Glomerular visceral epithelial cell (primary cell): ENCODE measurements around the gene PLEKHJ1.

ENCODE experiments used
- DNase-seq: peaks from one replicate; pipeline ENCODE4 v3.0.0-alpha.2; 2016; ENCODE audit errors: extremely low spot score

PLEKHJ1 gene

DNA sequence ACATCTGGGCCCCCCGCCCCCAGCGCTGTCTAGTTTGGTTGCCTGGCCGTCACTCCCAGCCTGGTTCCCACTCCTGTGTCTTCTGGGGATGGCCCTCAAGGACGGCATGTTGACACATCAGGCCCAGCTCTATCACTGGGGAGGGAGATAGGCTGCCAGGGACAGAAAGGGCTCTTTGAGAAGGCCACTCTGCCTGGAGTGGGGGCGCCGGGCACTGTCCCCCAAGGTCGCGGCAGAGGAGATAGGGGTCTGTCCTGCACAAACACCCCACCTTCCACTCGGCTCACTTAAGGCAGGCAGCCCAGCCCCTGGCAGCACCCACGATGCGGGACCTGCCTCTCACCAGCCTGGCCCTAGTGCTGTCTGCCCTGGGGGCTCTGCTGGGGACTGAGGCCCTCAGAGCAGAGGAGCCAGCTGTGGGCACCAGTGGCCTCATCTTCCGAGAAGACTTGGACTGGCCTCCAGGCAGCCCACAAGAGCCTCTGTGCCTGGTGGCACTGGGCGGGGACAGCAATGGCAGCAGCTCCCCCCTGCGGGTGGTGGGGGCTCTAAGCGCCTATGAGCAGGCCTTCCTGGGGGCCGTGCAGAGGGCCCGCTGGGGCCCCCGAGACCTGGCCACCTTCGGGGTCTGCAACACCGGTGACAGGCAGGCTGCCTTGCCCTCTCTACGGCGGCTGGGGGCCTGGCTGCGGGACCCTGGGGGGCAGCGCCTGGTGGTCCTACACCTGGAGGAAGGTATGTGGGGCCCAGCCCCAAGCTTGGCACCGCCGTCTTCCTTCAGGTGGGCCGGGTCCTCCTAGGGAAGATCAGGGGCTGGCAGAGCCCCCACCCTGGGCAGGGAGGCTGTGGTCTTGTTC lies 13.1 kb upstream of the PLEKHJ1 start, which contains the start of gene AMH:
AMH (plus strand) TSS at position 314 of the 857 bp plus-strand sequence; CDS start at position 324, 10 bp downstream.
- DNase-seq: no peak

DNA sequence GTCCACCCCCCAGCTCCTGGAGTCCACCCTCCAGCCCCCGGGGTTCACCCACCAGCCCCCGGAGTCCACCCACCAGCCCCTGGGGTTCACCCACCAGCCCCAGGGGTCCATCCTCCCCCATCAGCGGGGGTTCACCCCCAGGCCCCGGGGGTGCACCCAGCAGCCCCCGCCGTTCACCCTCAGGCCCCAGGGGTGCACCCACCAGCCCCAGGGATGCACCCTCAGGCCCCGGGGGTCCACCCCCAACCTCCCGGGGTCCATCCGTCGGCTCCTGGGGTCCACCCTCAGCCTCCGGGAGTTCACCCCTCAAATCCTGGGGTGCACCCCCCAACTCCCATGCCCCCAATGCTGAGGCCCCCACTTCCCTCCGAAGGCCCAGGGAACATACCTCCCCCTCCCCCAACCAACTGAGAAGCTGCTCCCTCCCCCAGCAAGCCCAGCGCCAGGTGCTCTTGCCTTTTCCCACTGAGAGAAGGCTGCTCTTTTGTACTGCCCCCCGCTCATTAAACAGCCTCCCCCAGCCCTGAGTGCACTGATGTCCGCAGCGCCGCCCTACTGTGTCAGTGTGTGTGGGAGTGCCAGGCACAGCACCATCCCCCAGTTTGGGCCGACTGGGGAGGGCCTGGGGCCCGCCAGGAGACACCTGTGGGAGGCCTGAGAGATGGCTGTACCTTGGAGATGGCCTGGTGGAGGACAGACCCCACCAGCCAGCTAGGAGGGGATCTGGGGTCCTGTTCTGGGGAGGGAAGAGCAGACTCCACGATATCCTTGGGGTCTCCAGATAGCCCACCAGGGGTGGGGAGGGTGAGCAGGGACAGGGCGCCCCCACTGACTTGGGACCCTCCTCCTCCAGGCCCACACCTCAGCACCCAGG lies 12.2 kb upstream of the PLEKHJ1 start:
- DNase-seq: no peak

DNA sequence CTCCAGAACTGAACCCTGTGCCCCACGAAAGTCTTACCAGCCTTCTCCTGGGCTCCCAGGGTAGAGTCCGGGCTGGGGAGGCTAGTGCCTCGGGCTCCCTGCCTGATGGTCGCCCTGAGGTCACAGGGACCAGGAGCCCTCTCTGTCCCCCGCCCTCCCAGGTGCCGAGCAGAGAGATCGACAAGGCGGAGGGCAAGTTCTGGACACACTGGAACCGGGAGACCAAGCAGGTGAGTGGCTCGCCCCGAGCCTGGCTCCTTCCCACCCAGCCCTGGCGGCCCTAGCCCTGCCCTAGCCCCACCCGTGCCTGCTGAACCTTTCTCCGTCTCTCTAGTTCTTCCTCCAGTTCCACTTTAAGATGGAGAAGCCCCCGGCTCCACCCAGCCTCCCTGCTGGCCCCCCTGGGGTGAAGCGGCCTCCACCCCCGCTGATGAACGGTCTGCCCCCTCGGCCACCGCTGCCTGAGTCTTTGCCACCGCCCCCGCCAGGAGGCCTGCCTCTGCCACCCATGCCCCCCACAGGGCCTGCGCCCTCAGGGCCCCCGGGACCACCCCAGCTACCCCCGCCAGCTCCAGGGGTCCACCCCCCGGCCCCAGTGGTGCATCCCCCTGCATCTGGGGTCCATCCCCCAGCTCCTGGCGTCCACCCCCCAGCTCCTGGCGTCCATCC lies 11.4 kb upstream of the PLEKHJ1 start:
- no peak for DNase-seq

DNA sequence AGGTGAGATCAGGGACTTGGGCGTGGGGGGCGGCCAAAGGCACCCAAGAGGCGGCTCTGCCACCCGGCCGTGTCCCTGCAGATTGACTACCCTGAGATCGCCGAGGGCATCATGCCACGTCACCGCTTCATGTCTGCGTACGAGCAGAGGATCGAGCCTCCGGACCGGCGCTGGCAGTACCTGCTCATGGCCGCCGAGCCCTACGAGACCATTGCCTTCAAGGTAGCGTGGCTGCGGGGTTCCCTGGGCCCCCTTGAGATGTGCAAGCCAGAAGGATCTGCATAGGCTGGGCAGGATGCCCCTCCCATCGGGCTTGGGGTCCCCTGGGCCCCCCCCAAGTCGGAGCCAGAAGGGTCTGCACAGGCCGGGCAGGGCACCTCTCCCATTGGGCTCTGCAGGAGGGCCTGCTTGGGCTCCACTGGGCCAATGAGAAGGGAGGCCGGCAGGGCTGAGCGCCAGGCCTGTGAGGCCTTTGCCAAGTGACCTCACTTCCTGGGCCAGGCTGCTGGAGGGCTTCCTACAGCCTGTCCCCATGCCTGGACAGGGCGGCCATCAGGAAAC lies 10.8 kb upstream of the PLEKHJ1 start:
- peak; percentile 52 for DNase-seq

DNA sequence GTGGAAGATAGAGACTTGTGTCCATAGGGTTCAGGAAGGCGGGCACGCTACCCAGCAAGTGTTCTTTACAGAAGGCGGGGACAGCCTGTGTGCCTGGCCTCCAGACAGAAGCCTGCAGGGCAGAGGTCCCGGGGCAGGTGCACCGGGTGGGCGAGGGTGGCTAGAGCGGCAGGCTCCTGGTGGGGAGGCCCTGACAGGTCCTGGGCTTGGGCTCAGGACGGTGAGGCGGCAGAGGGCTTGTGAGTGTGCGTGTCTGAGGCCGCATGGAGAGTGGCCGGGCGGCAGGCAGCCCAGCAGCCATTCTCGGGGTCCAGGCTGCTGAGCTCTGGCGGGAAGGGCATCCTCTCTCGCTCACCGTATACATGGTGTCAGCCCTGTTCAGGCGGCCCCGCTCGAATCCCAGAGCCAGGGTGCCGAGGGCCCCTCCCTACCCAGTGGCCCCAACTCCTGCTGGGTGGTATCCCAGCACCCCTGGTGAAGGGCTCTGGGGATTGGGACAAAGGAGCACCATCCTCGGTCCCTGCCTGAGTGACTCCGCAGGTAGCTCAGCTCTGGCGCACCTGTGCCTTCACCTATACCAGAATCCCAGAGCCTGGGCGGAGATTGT lies 10.0 kb upstream of the PLEKHJ1 start:
- no peak for DNase-seq

DNA sequence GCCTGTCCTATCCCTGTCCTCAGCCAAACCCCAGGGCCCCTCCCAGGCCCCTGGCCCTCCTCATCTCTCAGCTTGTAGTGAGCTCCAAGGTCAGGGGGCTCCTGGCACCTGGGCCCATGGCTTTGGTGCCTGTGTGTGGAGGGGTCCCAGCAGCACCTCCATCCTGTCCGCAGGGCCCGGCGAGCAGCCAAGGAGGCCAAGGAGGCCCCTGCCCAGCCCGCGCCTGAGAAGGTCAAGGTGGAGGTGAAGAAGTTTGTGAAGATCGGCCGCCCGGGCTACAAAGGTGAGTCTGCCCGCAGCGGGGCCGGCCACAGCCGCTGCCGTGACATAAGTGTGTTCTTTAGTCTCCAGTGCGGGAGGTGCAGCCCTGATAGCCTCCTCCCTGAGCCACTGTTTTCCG lies 9.1 kb upstream of the PLEKHJ1 start:
- no peak for DNase-seq

DNA sequence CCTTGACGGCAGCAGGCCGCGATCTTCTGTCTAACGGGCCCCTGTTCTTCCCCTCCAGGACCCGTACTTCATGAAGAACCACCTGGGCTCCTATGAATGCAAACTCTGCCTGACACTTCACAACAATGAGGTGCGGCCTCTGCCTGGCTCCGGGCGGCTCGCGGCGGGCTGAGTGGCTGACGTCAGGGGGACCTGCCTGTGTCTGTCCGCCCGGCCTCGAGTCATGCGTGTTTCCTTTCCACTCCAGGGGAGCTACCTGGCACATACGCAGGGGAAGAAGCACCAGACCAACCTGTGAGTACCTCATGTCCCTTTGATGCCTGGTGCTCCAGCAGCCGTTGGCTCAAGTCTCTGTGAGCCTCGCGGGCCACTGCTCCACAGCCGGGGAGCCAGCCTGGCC lies 8.4 kb upstream of the PLEKHJ1 start:
- DNase-seq: no peak

DNA sequence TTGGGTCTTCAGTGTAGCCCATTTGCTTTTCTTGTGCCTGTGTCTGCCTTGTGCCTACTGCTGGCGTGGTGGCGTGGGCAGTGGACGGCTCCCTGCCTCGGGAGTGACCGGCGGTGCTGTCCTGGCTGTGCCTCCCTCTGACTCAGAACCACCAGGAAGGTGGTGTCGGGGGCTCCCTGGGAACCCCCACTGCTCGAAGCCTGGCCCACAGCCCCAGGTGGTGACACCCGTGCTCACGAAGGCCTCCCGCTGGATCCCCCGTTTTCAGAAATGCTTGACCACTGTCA lies 7.9 kb upstream of the PLEKHJ1 start:
- no peak for DNase-seq

DNA sequence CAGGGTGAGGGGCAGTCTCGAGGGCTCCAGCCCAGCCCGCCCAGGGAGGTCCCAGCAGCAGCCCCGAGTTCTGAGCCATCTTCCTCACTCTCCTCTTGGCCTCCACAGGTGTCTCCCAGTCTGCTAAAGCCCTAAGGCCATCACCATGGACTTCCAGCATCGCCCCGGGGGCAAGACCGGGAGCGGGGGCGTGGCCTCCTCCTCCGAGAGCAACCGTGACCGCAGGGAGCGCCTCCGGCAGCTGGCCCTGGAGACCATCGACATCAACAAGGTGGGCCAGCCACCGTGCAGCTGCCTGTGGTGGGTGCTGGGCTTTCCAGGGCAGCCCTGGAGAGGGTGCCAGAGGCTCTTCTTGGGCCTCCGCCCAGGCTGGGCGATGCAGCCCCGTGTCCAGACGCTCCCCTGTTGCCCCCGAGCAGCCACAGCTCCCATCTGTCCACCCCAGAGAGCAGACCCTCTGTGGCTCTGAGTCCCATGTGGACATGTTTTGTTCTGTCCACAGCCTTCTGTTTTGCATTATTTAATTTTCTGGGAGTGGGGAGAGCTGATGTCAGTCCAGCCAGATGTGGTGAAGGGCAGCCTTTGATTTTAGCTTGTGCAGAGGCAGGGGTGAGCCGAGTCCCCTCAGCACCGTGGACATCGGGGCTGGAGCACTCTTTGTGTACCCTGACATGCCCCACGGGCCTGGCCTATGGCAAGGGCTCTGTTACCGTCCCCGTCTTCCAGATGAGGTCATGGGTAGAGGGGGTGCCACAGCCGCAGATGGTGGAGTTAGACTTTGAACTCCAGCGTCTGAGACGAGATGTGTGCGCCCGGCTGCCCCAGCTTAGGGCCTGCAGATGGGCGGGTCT lies 7.4 kb upstream of the PLEKHJ1 start:
- DNase-seq: no peak

DNA sequence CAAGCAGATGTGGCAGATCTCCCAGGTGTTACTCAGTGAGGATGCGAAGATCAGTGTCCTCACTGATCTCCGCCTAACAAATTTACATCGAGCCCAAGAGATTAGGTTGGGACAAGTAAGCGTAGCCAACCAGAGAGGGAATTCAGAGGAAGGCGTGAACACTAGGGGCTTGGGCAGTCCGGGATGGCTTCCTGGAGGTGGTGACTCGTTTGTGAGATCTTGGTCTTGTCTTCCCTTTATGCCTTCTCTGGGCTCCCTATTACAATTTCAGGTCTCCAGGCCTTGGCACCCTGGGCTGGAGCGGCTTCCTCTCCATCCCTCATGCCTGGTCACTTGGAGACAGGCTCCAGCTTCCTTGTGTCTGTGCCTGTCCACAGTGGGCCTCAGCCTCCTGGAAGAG lies 6.7 kb upstream of the PLEKHJ1 start:
- DNase-seq: no peak

DNA sequence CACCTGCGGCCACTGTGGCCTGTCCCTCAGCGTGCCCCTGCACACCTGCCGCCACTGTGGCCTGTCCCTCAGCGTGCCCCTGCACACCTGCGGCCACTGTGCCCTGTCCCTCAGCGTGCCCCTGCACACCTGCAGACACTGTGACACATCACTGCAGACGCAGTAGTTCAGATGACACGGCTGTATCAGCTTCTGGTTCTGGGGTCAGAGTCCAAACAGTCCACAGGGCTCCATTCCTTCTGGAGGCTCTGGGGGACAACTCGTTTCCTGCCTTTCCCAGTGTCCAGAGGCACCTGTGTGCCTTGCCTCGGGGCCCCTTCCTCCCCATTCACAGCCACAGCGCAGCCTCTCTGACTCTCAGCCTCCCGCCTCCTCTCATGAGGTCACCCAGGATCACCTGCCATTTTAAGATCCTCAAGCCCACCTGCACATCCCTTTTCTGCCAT lies 6.0 kb upstream of the PLEKHJ1 start:
- no peak for DNase-seq

DNA sequence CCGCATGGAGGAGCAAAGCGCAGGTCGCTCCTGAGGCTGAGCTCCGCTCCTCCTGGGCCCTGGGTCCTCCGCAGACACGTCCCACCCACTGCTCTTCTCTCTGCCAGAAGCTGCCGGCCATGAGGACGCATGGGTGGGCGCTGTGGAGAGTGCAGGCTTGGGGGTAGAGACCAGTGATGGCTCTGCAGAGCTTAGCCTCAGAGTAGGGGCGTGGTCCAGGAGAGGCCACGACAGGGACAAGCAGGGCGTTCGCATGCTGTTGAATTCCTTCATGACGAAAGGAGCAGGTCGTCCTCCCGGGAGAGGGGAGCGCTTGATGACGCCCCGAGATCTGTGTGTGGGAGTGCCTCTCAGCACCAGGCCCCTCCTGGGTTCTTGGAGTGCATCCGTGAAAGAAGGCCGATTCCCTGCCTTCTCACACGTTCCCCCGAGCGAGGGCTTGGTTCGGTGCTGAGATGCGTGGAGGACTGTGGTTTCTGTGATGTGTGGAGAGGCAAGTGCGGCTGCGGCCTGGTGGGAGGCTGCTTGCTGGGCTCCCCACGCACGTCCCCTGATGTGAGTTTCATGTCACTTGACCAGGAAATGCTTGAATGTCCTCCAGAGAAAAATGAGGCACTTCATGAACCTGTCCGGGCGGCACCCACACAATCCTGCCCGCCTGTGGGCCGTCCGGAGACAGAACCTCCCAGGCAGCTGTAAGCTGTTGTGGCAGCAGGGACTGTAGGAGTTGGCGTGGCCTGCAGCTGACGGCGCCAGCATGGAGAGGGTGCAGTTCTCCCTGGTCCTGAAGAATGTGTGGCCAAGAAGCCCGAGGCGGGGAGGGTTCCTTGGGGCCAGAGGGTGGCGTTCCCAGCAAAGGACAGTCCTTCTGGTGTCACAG lies 5.0 kb upstream of the PLEKHJ1 start:
- DNase-seq: no peak

DNA sequence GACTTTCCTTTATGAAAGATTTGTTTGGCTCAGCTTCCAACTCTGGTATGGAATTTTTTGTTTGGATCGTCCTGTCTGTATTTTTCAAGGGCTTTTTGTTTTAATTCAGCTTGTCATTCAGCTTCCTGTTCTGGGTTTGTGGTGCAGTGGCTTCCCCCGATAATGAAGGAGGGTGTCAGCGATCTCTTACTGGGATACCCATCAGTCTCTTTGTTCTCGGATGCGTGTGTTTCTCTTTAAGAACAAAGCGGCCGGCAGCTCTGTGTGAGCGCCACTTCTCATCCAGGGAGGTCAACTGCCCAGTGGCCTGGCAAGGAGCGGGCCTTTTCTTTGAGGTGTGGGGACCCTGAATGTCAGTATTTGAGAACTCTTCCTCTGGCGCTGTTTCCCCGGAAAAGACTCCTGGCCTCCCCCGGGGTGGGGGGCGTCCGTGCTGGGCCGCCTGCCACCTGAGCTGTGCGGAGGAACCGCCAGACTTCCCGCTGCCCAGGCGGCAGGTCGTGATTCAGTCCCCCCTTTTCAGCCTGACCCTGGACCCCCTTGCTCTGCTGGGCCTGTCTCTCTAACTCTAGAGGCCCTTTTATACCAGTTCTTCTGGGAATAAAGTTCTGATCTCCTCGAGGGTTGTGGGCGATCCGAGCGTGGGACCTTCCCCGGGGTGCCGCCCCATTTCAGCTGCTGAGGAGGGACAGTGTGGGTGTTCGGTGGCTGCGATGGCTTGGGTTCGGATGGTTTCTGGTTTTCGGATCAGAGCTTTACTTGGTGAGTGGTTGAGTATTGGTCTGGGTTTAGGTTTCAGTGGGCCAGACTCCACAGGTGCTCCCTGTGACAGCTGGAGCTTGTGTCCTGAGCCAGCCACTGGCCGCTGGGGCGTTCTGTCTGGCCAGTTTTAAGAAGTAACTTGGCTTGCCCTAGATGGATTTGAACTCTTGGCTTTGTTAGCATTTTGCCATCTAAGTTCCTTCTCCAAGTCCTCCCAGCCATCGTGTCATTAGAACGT lies 3.9 kb upstream of the PLEKHJ1 start:
- DNase-seq: peak; percentile 57

DNA sequence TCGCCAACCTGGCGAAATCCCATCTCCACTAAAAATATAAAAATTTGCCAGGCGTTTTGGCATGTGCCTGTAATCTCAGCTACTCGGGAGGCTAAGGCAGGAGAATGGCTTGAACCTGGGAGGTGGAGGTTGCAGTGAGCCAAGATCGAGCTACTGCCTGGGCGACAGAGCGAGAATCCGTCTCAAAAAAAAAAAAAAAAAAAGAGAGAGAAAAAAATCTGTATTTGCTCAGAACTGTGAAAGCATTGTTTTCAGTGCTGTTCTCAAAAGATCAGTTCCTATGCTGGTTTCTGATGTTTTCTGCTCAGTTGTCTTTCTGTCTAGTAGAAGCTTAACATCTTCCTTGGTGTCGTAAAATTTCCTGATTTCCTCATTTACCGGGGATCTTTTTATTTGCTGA lies 3.0 kb upstream of the PLEKHJ1 start:
- no peak for DNase-seq

DNA sequence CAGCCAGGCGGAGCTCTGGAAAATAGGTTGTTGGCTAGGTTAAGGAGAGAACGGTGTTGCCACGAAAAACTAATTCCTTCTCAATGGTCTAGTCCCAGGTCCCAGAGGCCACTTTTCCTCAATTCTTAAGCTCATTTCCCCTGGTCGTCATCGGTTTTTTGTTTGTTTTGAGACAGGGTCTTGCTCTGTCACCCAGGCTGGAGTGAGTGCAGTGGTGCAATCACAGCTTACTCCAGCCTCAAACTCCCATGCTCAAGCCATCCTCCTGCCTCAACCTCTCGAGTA lies 1.7 kb upstream of the PLEKHJ1 start:
- no peak for DNase-seq

DNA sequence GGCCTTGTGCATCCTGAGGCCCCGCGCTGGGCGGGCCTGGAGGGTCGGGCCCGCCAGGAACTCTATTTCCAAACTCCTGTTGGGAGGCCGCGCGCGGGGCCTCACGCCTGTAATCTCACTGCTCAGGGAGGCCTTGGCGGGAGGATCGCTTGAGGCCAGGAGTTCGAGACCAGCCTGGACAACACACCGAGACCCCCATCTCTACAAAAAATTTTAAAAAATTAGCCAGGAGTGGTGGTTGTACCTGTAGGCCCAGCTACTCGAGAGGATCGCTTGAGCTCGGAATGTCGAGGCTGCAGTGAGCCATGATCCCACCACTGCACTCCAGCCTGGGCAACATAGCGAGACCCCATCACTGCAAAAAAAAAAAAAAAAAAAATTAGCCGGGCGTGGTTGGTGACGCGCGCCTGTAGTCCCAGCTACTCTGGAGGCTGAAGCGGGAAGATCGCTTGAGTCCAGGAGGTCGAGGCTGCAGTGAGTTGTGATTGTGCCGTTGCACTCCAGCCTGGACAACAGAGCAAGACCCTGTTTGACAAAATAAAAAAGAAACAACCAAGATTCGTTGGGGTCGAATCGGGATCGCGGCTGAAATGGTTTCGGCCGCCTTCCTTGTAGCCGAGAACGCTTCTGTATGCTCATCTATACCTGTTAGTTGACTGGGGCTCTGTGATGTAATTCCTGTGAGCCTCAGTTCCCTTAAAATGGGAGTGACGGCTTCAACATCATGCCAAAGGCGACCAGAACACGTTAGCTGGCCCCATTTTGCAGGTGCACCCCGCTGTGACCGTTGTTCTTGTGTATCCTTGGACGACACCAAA lies 1.1 kb upstream of the PLEKHJ1 start:
- no peak for DNase-seq

DNA sequence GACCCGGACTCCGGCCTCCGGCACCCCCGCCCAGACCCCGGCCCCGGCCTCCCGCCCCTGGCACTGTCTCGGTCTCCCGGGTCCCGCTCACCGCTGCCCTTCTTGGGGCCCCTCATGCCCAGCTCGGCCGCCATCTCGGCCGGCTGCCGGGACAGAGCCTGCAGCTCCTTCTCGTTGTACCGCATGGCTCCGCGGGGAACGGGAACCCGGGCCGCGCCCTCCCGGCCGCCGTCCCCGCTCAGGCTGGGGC lies 140 bp downstream of the PLEKHJ1 start:
- DNase-seq: no peak

DNA sequence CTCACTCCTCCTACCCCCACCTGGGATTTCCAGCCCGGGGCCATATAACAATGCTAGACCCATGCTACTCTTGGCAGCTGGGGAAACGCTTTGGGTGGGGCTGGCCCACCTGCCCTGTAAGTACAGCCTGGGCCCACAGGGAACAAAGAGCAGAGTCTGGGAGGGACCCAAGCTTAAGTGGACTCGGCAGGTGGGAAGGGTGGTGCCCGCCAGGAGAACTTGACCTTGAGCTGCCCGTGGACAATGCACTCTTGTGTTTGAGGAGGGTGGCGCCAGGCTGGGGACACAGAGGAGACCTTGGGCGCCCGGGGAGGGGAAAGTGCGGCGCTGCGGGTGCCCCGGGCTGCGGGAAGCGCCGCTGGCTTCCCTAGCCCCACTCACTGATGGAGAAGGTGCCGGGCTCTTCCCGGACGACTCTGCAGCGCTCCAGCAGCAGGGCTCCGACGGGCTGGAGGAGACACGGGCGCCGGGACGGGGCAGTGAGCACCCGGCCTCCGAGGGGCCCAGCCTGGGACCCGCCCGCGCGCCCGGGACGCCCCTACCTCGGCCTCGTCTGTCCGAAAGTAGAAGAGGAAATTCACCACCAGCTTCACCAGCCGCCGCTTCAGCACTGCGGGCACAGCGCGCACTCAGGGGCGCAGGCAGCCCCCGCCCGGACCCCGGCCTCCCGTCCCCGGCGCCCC lies 607 bp downstream of the PLEKHJ1 start:
- no peak for DNase-seq
